ENCODE data around the gene UFM1. TPM values are rescaled to one million over a fixed set of nuclear protein-coding genes. Genes with fewer than 3 reads are reported as not detected.

UFM1 gene
- total and polyA plus RNA-seq, 9 of the 15 experiments (the other 6 are each of a cell fraction or from before 2014, with no cell fraction given) = 26.3 to 58.5 (median 36.1) TPM

- Histone ChIP-seq H3K27me3 (ENCODE audit: control insufficient read depth in 2 of 2, insufficient read depth in 2 of 2, low read length in 2 of 2) (no peaks in the 10 kb centered on the region), H3K4me1 (replicated peaks in 1 of 2; ENCODE audit: control insufficient read depth in 2 of 2, insufficient read depth in 2 of 2, low read length in 2 of 2) (no peaks in the 10 kb centered on the region), H3K36me3 (ENCODE audit: control insufficient read depth, insufficient read depth, low read length) (no peaks in the 10 kb centered on the region), H2AFZ (ENCODE audit: low read depth, low read length) (no peak overlapping the region), H3K9me1 (ENCODE audit: control insufficient read depth, insufficient read depth, low read length) (no peaks in the 10 kb centered on the region), H3K4me3 (no peak overlapping the region), H3K9me3 (replicated peaks; ENCODE audit: control insufficient read depth, insufficient read depth, low read depth, low read length) (no peaks in the 10 kb centered on the region), H4K20me1 (replicated peaks; ENCODE audit: control insufficient read depth, insufficient read depth, low read length) (no peaks in the 10 kb centered on the region), H3K4me2 (ENCODE audit: insufficient read depth, low read length) (no peak overlapping the region), H3K79me2 (ENCODE audit: control insufficient read depth, insufficient read depth, low read length) (no peaks in the 10 kb centered on the region), H3K27ac (ENCODE audit: extremely low read depth, low read depth, low read length) (no peak overlapping the region), H3K9ac (ENCODE audit: insufficient read depth in 1 of 2, low read depth in 2 of 2, low read length in 2 of 2) (no peak overlapping the region)
- FAIRE-seq = no peak
- no peak for ATAC-seq
- DNase-seq (ENCODE audit: extremely low read depth in 1 of 4, low spot score in 3 of 4) = no peak
- intact Hi-C loops (cut with micrococcal nuclease) = no loop called here
- 3% methylated on average over 2 of the region's 2 CpGs for WGBS (ENCODE audit: insufficient coverage, low coverage, missing lambda C conversion rate)
- in situ Hi-C loops (cut with MboI) = no loop called here
- TF ChIP-seq SMAD4 (CRISPR knock-in tag; conservative IDR thresholded peaks at IDR 0.05) (no peak), NRF1 (conservative IDR thresholded peaks at IDR 0.05 in 1 of 2, IDR thresholded peaks at IDR 0.05 in 1 of 2) (no peak), USF1 (CRISPR knock-in tag; IDR thresholded peaks at IDR 0.05) (no peak), ELF4 (CRISPR knock-in tag; IDR thresholded peaks at IDR 0.05) (no peak), ILF3 (IDR thresholded peaks at IDR 0.05; ENCODE audit: borderline replicate concordance) (no peak), MEF2D (tag; conservative IDR thresholded peaks at IDR 0.05; ENCODE audit: low read depth) (no peak), RHOXF2B (CRISPR knock-in tag; conservative IDR thresholded peaks at IDR 0.05) (no peak), PCBP1 (IDR thresholded peaks at IDR 0.05; ENCODE audit: low read depth, low read length, poor library complexity, severe bottlenecking) (no peak)
- TF ChIP-seq, protein P1, sequence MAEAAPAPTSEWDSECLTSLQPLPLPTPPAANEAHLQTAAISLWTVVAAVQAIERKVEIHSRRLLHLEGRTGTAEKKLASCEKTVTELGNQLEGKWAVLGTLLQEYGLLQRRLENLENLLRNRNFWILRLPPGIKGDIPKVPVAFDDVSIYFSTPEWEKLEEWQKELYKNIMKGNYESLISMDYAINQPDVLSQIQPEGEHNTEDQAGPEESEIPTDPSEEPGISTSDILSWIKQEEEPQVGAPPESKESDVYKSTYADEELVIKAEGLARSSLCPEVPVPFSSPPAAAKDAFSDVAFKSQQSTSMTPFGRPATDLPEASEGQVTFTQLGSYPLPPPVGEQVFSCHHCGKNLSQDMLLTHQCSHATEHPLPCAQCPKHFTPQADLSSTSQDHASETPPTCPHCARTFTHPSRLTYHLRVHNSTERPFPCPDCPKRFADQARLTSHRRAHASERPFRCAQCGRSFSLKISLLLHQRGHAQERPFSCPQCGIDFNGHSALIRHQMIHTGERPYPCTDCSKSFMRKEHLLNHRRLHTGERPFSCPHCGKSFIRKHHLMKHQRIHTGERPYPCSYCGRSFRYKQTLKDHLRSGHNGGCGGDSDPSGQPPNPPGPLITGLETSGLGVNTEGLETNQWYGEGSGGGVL (CRISPR knock-in tag; IDR thresholded peaks at IDR 0.05) = no peak
- TF ChIP-seq, protein P2, sequence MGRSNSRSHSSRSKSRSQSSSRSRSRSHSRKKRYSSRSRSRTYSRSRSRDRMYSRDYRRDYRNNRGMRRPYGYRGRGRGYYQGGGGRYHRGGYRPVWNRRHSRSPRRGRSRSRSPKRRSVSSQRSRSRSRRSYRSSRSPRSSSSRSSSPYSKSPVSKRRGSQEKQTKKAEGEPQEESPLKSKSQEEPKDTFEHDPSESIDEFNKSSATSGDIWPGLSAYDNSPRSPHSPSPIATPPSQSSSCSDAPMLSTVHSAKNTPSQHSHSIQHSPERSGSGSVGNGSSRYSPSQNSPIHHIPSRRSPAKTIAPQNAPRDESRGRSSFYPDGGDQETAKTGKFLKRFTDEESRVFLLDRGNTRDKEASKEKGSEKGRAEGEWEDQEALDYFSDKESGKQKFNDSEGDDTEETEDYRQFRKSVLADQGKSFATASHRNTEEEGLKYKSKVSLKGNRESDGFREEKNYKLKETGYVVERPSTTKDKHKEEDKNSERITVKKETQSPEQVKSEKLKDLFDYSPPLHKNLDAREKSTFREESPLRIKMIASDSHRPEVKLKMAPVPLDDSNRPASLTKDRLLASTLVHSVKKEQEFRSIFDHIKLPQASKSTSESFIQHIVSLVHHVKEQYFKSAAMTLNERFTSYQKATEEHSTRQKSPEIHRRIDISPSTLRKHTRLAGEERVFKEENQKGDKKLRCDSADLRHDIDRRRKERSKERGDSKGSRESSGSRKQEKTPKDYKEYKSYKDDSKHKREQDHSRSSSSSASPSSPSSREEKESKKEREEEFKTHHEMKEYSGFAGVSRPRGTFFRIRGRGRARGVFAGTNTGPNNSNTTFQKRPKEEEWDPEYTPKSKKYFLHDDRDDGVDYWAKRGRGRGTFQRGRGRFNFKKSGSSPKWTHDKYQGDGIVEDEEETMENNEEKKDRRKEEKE (IDR thresholded peaks at IDR 0.05; ENCODE audit: borderline replicate concordance in 1 of 2, control insufficient read depth in 1 of 2, low read depth in 2 of 2, low read length in 1 of 2) = no peak
- POLR2A ChIA-PET = no interaction called here
- CTCF ChIA-PET (ENCODE audit: low intra/inter-chr PET ratio) = no interaction called here
- BruUV-seq (replicated peaks) = no TSS peak
These were observed 49.9 kb downstream of the UFM1 start for GRCh38 chr13:38399535-38399934.
